HepG2 (cell line): Measurements from ENCODE around the gene C10orf67.

Experiments used
- CEBPB ChIP-seq: IDR thresholded peaks from 2 replicates; pipeline ENCODE4 v1.6.1; 2011; ENCODE audit warnings: low read depth, low read length, improper control_type of control experiment, borderline replicate concordance
- EHMT2 ChIP-seq: fragments of 200-600 bp; sonication (generic); IDR thresholded peaks from 2 replicates; pipeline ENCODE4 v1.7.0; 2017; ENCODE audit warnings: antibody characterized with exemption, low read depth, low read length, borderline replicate concordance
- FOXK2 ChIP-seq: fragments of 450-650 bp; IDR thresholded peaks from 2 replicates; pipeline ENCODE4 v1.6.1; 2016
- HMG20A ChIP-seq: IDR thresholded peaks from 2 replicates; pipeline ENCODE4 v1.6.1; 2016; ENCODE audit warnings: borderline replicate concordance
- KDM2A ChIP-seq: sonication (generic); formaldehyde crosslinking; IDR thresholded peaks from 2 replicates; pipeline ENCODE4 v1.4.0; 2020; ENCODE audit warnings: low read depth, missing genetic modification reagents, borderline replicate concordance
- MAFK ChIP-seq, 2 experiments: IDR thresholded peaks in 1 of 2; conservative IDR thresholded peaks in 1 of 2; 2 replicates each; pipeline ENCODE4 v1.6.1; 2011; ENCODE audit warnings: improper control_type of control experiment in 2 of 2, low read length in 2 of 2
- POLR2A ChIP-seq, 2 experiments: IDR thresholded peaks; 2 replicates each; pipeline ENCODE4 v1.6.1; 2011; ENCODE audit warnings: low read depth in 2 of 2, low read length in 2 of 2, mild to moderate bottlenecking in 1 of 2, moderate library complexity in 1 of 2; ENCODE audit not compliant: insufficient read depth in 1 of 2
- POLR2AphosphoS5 ChIP-seq: IDR thresholded peaks from 2 replicates; pipeline ENCODE4 v1.6.1; 2012; ENCODE audit warnings: low read depth, low read length
- RAD21 ChIP-seq: fragments of 450-650 bp; formaldehyde crosslinking; IDR thresholded peaks from 2 replicates; pipeline ENCODE4 v1.5.0; 2020; ENCODE audit warnings: mild to moderate bottlenecking
- TEAD2 ChIP-seq: sonication (generic); formaldehyde crosslinking; IDR thresholded peaks from 2 replicates; pipeline ENCODE4 v1.9.0; 2021; ENCODE audit warnings: missing genetic modification reagents
- ZNF251 ChIP-seq: sonication (generic); formaldehyde crosslinking; IDR thresholded peaks from 2 replicates; pipeline ENCODE4 v1.9.0; 2021; ENCODE audit warnings: mild to moderate bottlenecking, missing genetic modification reagents
- TF ChIP-seq, protein P1 (sequence below): sonication (generic); formaldehyde crosslinking; conservative IDR thresholded peaks from 2 replicates; pipeline ENCODE4 v1.4.0; 2020; ENCODE audit warnings: missing genetic modification reagents

GRCh38 chr10:23192712-23193434 lies 151.7 kb downstream of the C10orf67 start:
- TF ChIP-seq, protein P1, sequence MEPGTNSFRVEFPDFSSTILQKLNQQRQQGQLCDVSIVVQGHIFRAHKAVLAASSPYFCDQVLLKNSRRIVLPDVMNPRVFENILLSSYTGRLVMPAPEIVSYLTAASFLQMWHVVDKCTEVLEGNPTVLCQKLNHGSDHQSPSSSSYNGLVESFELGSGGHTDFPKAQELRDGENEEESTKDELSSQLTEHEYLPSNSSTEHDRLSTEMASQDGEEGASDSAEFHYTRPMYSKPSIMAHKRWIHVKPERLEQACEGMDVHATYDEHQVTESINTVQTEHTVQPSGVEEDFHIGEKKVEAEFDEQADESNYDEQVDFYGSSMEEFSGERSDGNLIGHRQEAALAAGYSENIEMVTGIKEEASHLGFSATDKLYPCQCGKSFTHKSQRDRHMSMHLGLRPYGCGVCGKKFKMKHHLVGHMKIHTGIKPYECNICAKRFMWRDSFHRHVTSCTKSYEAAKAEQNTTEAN: no peak
- TF ChIP-seq ZNF251 (CRISPR knock-in tag): no peak
- no peak for TF ChIP-seq POLR2AphosphoS5
- TF ChIP-seq FOXK2: no peak
- no peak for TF ChIP-seq CEBPB
- no peak for TF ChIP-seq TEAD2 (CRISPR knock-in tag)
- TF ChIP-seq EHMT2: no peak
- no peak for TF ChIP-seq KDM2A (CRISPR knock-in tag)
- no peak for TF ChIP-seq POLR2A (IDR thresholded peaks at IDR 0.05; ENCODE audit: insufficient read depth in 1 of 2, low read depth in 2 of 2, low read length in 2 of 2)
- no peak for TF ChIP-seq MAFK (conservative IDR thresholded peaks at IDR 0.05 in 1 of 2, IDR thresholded peaks at IDR 0.05 in 1 of 2; ENCODE audit: low read length in 2 of 2)
- TF ChIP-seq HMG20A (CRISPR knock-in tag): no peak
- TF ChIP-seq RAD21 (CRISPR knock-in tag): no peak
